HEK293T (cell line): ENCODE data around the gene AKR1B15.

Source experiments
- BHLHE40 ChIP-seq: fragments of 450-650 bp; IDR thresholded peaks from 2 replicates; pipeline ENCODE4 v1.6.1; 2016; ENCODE audit warnings: mild to moderate bottlenecking, moderate library complexity, borderline replicate concordance
- CTBP1 ChIP-seq: fragments of 450-650 bp; IDR thresholded peaks from 2 replicates; pipeline ENCODE4 v1.6.1; 2016; ENCODE audit warnings: borderline replicate concordance

GRCh38 chr7:134605978-134606923 lies 57.3 kb downstream of the AKR1B15 start:
- TF ChIP-seq CTBP1 (no peak), BHLHE40 (no peak)
